Smooth muscle cell (in vitro differentiated cells): ENCODE results near the gene GTF3C4. TPM values are rescaled to one million over a fixed set of nuclear protein-coding genes. Genes with fewer than 3 reads are reported as not detected.

Source experiments
- DNase-seq: peaks from one replicate; lab custom pipeline; 2025; ENCODE audit not compliant: unreplicated experiment; lab: John Stamatoyannopoulos, UW
- H2AFZ ChIP-seq: fragments of 200-600 bp; sonication (generic); 2 replicates; pipeline ENCODE4 v1.6.0; 2016; ENCODE audit warnings: antibody characterized with exemption, low read depth, mild to moderate bottlenecking
- H3F3A ChIP-seq: fragments of 200-600 bp; sonication (generic); 2 replicates; pipeline ENCODE4 v1.6.0; 2017; ENCODE audit warnings: antibody characterized with exemption, low read depth
- H3K27ac ChIP-seq: fragments of 200-600 bp; sonication (generic); 2 replicates; pipeline ENCODE4 v1.5.1; 2016; ENCODE audit warnings: low read depth, mild to moderate bottlenecking
- H3K27me3 ChIP-seq: fragments of 200-600 bp; sonication (generic); 2 replicates; pipeline ENCODE4 v1.6.1; 2016; ENCODE audit warnings: low read depth, mild to moderate bottlenecking
- H3K36me3 ChIP-seq: fragments of 200-600 bp; sonication (generic); 2 replicates; pipeline ENCODE4 v1.5.1; 2016; ENCODE audit warnings: low read depth
- H3K4me1 ChIP-seq: fragments of 200-600 bp; sonication (generic); 2 replicates; pipeline ENCODE4 v1.5.1; 2016; ENCODE audit warnings: low read depth
- H3K4me2 ChIP-seq: fragments of 200-600 bp; sonication (generic); 2 replicates; pipeline ENCODE4 v1.6.0; 2016; ENCODE audit warnings: mild to moderate bottlenecking
- H3K4me3 ChIP-seq: fragments of 200-600 bp; sonication (generic); 2 replicates; pipeline ENCODE4 v1.5.1; 2016; ENCODE audit warnings: mild to moderate bottlenecking
- H3K79me2 ChIP-seq: fragments of 200-600 bp; sonication (generic); 2 replicates; pipeline ENCODE4 v1.6.0; 2016; ENCODE audit warnings: low read depth, mild to moderate bottlenecking
- H3K9ac ChIP-seq: fragments of 200-600 bp; sonication (generic); 2 replicates; pipeline ENCODE4 v1.6.0; 2016; ENCODE audit warnings: low read depth
- H3K9me3 ChIP-seq: fragments of 200-600 bp; sonication (generic); replicated peaks from 2 replicates; pipeline ENCODE4 v1.5.1; 2016; ENCODE audit warnings: low read depth
- H4K20me1 ChIP-seq: fragments of 200-600 bp; sonication (generic); 2 replicates; pipeline ENCODE4 v1.6.0; 2016; ENCODE audit warnings: low read depth
- CTCF ChIP-seq: fragments of 200-600 bp; sonication (generic); IDR thresholded peaks from 2 replicates; pipeline ENCODE4 v1.5.1; 2017; ENCODE audit warnings: borderline replicate concordance, mild to moderate bottlenecking, antibody characterized with exemption; ENCODE audit not compliant: insufficient read depth, poor library complexity, severe bottlenecking
- WGBS: methylation state at CpG from one replicate; pipeline ENCODE4 v1.1.7; 2016; ENCODE audit warnings: low lambda C conversion rate; 5-methylcytosine and 5-hydroxymethylcytosine counted together
- polyA plus RNA-seq: library from polyadenylated mRNA; unstranded; fragments of >200 nt; fragmentation: Nextera tagmentation; extraction: Ambion mirVana; gene quantifications from 2 replicates; pipeline ENCODE4 v1.2.1, GENCODE V29; 2016
- total RNA-seq: library from RNA; depleted of rRNA; stranded (reverse); fragments of >200 nt; gene quantifications from 2 replicates; pipeline ENCODE4 v1.2.3, GENCODE V29; 2014

The GTF3C4 gene
- total and polyA plus RNA-seq, 2 experiments from 2014 or later = 5.6 to 16.7 TPM

- Histone ChIP-seq H3K4me1 (peaks cover 27% of the 10 kb centered on the region), H3K27me3 (no peaks in the 10 kb centered on the region), H3K27ac (no peak overlapping the region), H3K36me3 (no peaks in the 10 kb centered on the region), H3K79me2 (no peaks in the 10 kb centered on the region), H3K4me2 (no peak overlapping the region), H2AFZ (no peak overlapping the region), H3F3A (peaks cover 48% of the 10 kb centered on the region), H3K4me3 (no peak overlapping the region), H4K20me1 (no peaks in the 10 kb centered on the region), H3K9me3 (no peaks in the 10 kb centered on the region), H3K9ac (no peak overlapping the region)
- no peak for TF ChIP-seq CTCF
- no peak for DNase-seq
- WGBS = 98% methylated on average over 15 of the region's 15 CpGs
These were observed 24.6 kb upstream of the GTF3C4 start for GRCh38 chr9:132645711-132646110.

DNA sequence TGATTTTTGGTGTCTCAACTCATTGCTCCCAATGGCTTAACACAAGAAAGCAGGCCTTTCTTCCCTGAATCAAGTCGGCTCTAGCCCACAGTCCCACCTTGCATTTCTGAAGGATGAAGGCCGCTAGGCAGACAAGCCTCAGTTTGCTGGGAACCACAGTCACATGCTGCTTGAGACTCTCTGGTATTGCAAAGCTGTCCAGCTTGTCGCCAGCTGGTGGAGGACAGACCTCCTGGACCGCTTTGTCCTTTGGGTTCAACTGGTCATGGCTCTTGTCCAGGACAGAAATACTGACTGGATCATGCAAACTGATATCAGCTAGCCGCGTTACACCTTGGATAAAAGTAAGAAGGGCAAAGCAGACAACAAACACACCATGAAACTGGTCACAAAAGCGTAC, 23.5 kb upstream of the GTF3C4 start:
- H3K4me3 ChIP-seq = no peak overlapping the region
- no peaks in the 10 kb centered on the region for H4K20me1 ChIP-seq
- H3K27me3 ChIP-seq = no peaks in the 10 kb centered on the region
- no peak for TF ChIP-seq CTCF
- peak overlapping the region; percentile 64 for H3K4me2 ChIP-seq
- WGBS = 76% methylated on average over 7 of the region's 7 CpGs
- no peaks in the 10 kb centered on the region for H3K79me2 ChIP-seq
- peak overlapping the region; percentile 87 for H3K9ac ChIP-seq
- H2AFZ ChIP-seq = no peak overlapping the region
- no peaks in the 10 kb centered on the region for H3K36me3 ChIP-seq
- H3K27ac ChIP-seq = peak overlapping the region; percentile 97
- no peaks in the 10 kb centered on the region for H3K9me3 ChIP-seq
- no peak for DNase-seq
- H3F3A ChIP-seq = peaks cover 44% of the 10 kb centered on the region
- H3K4me1 ChIP-seq = peaks cover 22% of the 10 kb centered on the region

DNA sequence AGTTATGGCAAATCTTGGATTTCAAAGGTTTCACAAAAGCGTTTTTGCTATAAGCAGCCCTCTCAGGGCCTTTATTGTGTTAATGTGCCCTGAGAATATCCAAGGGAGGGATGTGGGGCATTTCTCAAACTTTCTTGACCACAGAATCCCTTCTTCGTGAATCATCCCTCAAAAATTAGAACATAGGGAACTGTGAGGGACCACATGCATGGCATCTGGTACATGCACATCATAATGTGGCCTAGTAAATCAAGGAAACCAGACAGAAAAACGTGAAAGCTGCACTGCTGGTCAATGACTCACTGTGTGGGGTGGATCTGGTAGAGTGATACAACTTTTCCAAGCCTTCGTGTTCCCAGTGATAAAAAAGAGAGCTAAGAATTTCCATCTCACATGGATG, 22.9 kb upstream of the GTF3C4 start:
- Histone ChIP-seq H3K4me3 (no peak overlapping the region), H3K79me2 (no peaks in the 10 kb centered on the region), H3K27ac (peak overlapping the region; percentile 97), H2AFZ (no peak overlapping the region), H3K9me3 (no peaks in the 10 kb centered on the region), H3K4me1 (peaks cover 16% of the 10 kb centered on the region), H4K20me1 (no peaks in the 10 kb centered on the region), H3K36me3 (no peaks in the 10 kb centered on the region), H3K4me2 (peak overlapping the region; percentile 64), H3F3A (peaks cover 38% of the 10 kb centered on the region), H3K9ac (peak overlapping the region; percentile 87), H3K27me3 (no peaks in the 10 kb centered on the region)
- 1% methylated on average over 4 of the region's 4 CpGs for WGBS
- no peak for TF ChIP-seq CTCF
- peak; percentile 16 for DNase-seq

DNA sequence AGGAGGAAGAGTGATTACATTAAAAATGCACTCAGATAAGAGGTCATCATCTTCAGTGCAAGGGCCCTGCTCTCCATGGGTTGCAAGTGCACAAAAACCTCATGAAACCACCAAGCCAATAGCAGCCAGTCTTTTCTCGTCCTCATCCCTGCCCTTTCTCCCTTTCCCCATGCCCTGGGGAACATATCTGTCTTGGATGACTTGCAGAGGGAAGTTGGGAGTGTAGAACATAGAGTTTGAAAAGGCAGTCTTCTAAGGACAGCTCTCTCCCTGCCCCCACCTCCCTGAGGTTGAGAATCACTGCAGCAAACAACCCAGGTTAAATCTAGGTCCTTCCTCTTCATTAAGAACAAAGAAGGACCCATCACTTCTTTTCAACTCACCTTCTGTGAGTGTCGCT, 22.5 kb upstream of the GTF3C4 start:
- Histone ChIP-seq H3K4me1 (peaks cover 14% of the 10 kb centered on the region), H3K9ac (peak overlapping the region; percentile 75), H4K20me1 (no peaks in the 10 kb centered on the region), H3K79me2 (no peaks in the 10 kb centered on the region), H3K27ac (peak overlapping the region; percentile 97), H3K27me3 (no peaks in the 10 kb centered on the region), H3F3A (peaks cover 34% of the 10 kb centered on the region), H2AFZ (no peak overlapping the region), H3K9me3 (no peaks in the 10 kb centered on the region), H3K4me3 (no peak overlapping the region), H3K36me3 (no peaks in the 10 kb centered on the region), H3K4me2 (peak overlapping the region; percentile 64)
- WGBS = 54% methylated on average over 2 of the region's 2 CpGs
- no peak for DNase-seq
- TF ChIP-seq CTCF = no peak
